ENCODE measurements around the gene TEX261. TPM values are rescaled to one million over a fixed set of nuclear protein-coding genes. Genes with fewer than 3 reads are reported as not detected.

The TEX261 gene
- total and polyA plus RNA-seq, 2 donors: 11.9 to 14.8 TPM

DNA sequence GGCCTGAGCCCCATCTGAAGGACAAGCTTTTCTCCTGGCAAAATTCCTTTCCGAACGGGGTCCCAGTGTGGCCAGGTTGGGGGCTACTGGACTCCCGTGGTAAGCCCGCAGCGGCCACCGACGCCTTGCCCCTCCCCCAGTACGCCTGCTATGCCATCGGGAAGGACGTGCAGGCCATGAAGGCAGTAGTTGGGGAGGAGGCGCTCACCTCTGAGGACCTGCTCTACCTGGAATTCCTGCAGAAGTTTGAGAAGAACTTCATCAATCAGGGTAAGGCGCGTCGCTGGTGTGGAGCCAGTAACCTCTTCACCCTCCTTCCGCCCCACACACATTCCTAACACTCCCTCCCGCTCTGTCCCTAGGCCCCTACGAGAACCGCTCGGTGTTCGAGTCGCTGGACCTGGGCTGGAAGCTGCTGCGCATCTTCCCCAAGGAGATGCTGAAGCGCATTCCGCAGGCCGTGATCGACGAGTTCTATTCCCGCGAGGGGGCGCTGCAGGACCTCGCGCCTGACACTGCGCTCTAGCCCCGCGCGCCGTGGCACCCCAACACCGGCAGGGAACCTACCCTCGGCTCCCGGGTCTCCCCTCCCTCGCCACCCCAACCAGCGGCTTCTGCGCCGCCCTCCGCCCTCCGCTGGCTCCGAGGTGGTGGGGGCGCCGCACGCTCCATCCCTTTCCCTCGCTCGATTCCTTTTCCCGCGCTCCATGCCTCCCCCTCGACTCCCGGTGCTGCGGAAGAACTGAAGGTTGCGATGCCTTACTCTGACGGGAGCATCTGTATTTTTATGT lies 29.9 kb downstream of the TEX261 start:
- Histone ChIP-seq H3K36me3 (ENCODE audit: control insufficient read depth in 2 of 2, insufficient read depth in 2 of 2, low read length in 1 of 2) (no peaks in the 10 kb centered on the region), H3K27me3 (ENCODE audit: control insufficient read depth in 2 of 2, insufficient read depth in 1 of 2, low read length in 1 of 2) (peaks cover 5 to 58% of the 10 kb centered on the region in 2 donors)
- 7% methylated on average over 59 of the region's 59 CpGs for WGBS

GRCh38 chr2:70964133-70964532 lies 30.5 kb downstream of the TEX261 start:
- WGBS: 72% methylated on average over 4 of the region's 4 CpGs
- no peak for DNase-seq (ENCODE audit: low read depth in 6 of 9, low spot score in 9 of 9)
- H3K4me3 ChIP-seq (ENCODE audit: low read length in 2 of 2): no peak overlapping the region
- H3K27me3 ChIP-seq (ENCODE audit: control insufficient read depth in 2 of 2, insufficient read depth in 1 of 2, low read length in 1 of 2): peaks cover 5 to 58% of the 10 kb centered on the region in 2 donors
- H3K36me3 ChIP-seq (ENCODE audit: control insufficient read depth in 2 of 2, insufficient read depth in 2 of 2, low read length in 1 of 2): no peaks in the 10 kb centered on the region
- H3K9me3 ChIP-seq (ENCODE audit: control insufficient read depth in 2 of 2, insufficient read depth in 1 of 2, low read length in 1 of 2): peaks cover 0 to 4% of the 10 kb centered on the region in 2 donors
- H3K27ac ChIP-seq (ENCODE audit: low read depth in 1 of 2, low read length in 1 of 2): no peak overlapping the region
- peaks cover 7% of the 10 kb centered on the region in 2 donors for H3K4me1 ChIP-seq (ENCODE audit: control insufficient read depth in 2 of 2, insufficient read depth in 2 of 2, low read length in 2 of 2)

More for the DNA sequence above, 29.9 kb downstream of the TEX261 start:
- peak in 7 of 9 donors; percentile 20 to 77 (median 65) for DNase-seq (ENCODE audit: low read depth in 6 of 9, low spot score in 9 of 9)
- peaks cover 7% of the 10 kb centered on the region in 2 donors for H3K4me1 ChIP-seq (ENCODE audit: control insufficient read depth in 2 of 2, insufficient read depth in 2 of 2, low read length in 2 of 2)
- peaks cover 0 to 4% of the 10 kb centered on the region in 2 donors for H3K9me3 ChIP-seq (ENCODE audit: control insufficient read depth in 2 of 2, insufficient read depth in 1 of 2, low read length in 1 of 2)
- peak overlapping the region; percentile 6 to 42 for H3K4me3 ChIP-seq (ENCODE audit: low read length in 2 of 2)
- no peak overlapping the region for H3K27ac ChIP-seq (ENCODE audit: low read depth in 1 of 2, low read length in 1 of 2)

DNA sequence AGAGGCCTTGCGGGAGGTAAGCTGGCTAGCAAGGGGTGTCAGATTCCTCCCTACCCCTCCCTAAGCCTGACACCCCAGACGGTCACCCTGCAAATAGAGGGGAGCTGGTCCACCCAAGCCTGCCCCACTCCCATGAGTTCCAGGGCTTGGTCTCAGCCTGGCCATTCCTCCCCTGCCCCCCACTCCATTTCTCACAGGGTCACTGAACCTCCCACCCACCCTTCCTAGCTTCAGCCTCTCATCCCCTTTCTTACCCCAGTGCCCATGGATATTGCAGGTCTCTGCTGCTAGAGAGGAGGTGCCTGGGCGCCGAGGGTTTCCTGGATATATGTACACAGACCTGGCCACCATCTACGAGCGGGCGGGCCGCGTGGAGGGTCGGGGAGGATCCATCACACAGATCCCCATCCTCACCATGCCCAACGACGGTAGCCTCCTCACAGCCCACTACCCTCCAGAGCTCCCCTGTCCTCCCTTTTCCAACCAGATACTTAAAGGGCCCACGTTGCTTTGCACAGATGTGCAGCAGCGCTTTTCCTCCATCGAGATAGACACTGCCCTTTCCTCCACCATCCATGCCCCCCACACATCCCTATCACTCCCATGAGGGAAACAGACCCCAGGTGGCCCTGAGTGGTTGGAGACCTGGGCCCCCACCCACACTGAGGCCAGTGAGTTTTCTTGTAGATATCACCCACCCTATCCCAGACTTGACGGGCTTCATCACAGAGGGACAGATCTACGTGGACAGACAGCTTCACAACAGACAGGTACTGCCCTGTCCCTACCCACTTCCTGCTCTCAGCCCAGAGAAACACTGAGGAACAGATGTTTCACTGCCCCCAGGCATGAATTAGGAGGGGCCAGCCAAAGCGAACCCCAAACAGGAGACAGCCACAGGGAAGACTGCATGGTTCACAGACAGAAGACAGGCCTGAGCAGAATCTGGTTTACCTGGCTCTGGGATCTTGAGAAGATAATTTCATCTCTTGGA lies 31.5 kb downstream of the TEX261 start:
- no peak overlapping the region for H3K27ac ChIP-seq (ENCODE audit: low read depth in 1 of 2, low read length in 1 of 2)
- H3K9me3 ChIP-seq (ENCODE audit: control insufficient read depth in 2 of 2, insufficient read depth in 1 of 2, low read length in 1 of 2): peaks cover 0 to 4% of the 10 kb centered on the region in 2 donors
- no peak for DNase-seq (ENCODE audit: low read depth in 6 of 9, low spot score in 9 of 9)
- peaks cover 5 to 58% of the 10 kb centered on the region in 2 donors for H3K27me3 ChIP-seq (ENCODE audit: control insufficient read depth in 2 of 2, insufficient read depth in 1 of 2, low read length in 1 of 2)
- no peak overlapping the region for H3K4me3 ChIP-seq (ENCODE audit: low read length in 2 of 2)
- H3K4me1 ChIP-seq (ENCODE audit: control insufficient read depth in 2 of 2, insufficient read depth in 2 of 2, low read length in 2 of 2): peaks cover 7 to 10% of the 10 kb centered on the region in 2 donors
- 79% methylated on average over 18 of the region's 18 CpGs for WGBS
- no peaks in the 10 kb centered on the region for H3K36me3 ChIP-seq (ENCODE audit: control insufficient read depth in 2 of 2, insufficient read depth in 2 of 2, low read length in 1 of 2)

DNA sequence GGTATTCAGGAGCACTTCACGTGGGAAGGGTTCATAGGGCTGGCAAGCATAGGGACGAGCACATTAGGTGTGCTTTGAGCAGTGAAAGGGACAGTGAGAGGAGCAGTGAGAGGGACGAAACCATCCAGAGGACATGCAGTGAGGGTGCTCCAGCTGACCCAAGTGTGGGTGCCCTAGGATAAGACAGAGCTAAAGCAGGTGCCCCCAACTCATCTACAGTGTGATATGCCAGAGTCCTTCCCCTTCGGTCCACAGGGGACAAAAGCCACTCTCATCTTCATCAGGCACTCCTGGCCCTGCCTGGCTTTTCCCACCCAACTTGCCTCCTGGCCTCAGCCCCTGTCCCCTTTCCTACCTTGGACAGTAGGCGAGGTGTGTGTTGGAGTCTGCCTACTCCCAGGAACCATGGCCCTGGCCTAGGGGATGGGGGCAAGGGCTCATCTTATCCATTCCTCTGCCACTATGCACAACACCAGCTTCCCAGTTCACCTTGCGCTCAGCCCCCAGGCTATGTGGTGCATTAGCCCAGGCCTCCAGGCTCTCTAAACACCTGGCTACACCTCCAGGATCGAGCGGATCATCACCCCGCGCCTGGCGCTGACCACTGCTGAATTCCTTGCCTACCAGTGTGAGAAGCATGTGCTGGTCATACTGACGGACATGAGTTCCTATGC lies 32.3 kb downstream of the TEX261 start:
- H3K4me3 ChIP-seq (ENCODE audit: low read length in 2 of 2): no peak overlapping the region
- peaks cover 0 to 4% of the 10 kb centered on the region in 2 donors for H3K9me3 ChIP-seq (ENCODE audit: control insufficient read depth in 2 of 2, insufficient read depth in 1 of 2, low read length in 1 of 2)
- WGBS: 90% methylated on average over 12 of the region's 12 CpGs
- peaks cover 5 to 60% of the 10 kb centered on the region in 2 donors for H3K27me3 ChIP-seq (ENCODE audit: control insufficient read depth in 2 of 2, insufficient read depth in 1 of 2, low read length in 1 of 2)
- DNase-seq (ENCODE audit: low read depth in 6 of 9, low spot score in 9 of 9): no peak
- H3K27ac ChIP-seq (ENCODE audit: low read depth in 1 of 2, low read length in 1 of 2): no peak overlapping the region
- peaks cover 7 to 11% of the 10 kb centered on the region in 2 donors for H3K4me1 ChIP-seq (ENCODE audit: control insufficient read depth in 2 of 2, insufficient read depth in 2 of 2, low read length in 2 of 2)
- H3K36me3 ChIP-seq (ENCODE audit: control insufficient read depth in 2 of 2, insufficient read depth in 2 of 2, low read length in 1 of 2): no peaks in the 10 kb centered on the region

GRCh38 chr2:70961648-70961994 lies 33.1 kb downstream of the TEX261 start:
- Histone ChIP-seq H3K4me3 (ENCODE audit: low read length in 2 of 2) (no peak overlapping the region), H3K4me1 (ENCODE audit: control insufficient read depth in 2 of 2, insufficient read depth in 2 of 2, low read length in 2 of 2) (peaks cover 7 to 11% of the 10 kb centered on the region in 2 donors), H3K36me3 (ENCODE audit: control insufficient read depth in 2 of 2, insufficient read depth in 2 of 2, low read length in 1 of 2) (no peaks in the 10 kb centered on the region), H3K27ac (ENCODE audit: low read depth in 1 of 2, low read length in 1 of 2) (no peak overlapping the region), H3K27me3 (ENCODE audit: control insufficient read depth in 2 of 2, insufficient read depth in 1 of 2, low read length in 1 of 2) (peaks cover 3 to 55% of the 10 kb centered on the region in 2 donors), H3K9me3 (ENCODE audit: control insufficient read depth in 2 of 2, insufficient read depth in 1 of 2, low read length in 1 of 2) (peaks cover 0 to 4% of the 10 kb centered on the region in 2 donors)
- DNase-seq (ENCODE audit: low read depth in 6 of 9, low spot score in 9 of 9): no peak
- WGBS: 90% methylated on average over 4 of the region's 4 CpGs

GRCh38 chr2:70960833-70961647 lies 33.6 kb downstream of the TEX261 start:
- 92% methylated on average over 14 of the region's 14 CpGs for WGBS
- Histone ChIP-seq H3K36me3 (ENCODE audit: control insufficient read depth in 2 of 2, insufficient read depth in 2 of 2, low read length in 1 of 2) (no peaks in the 10 kb centered on the region), H3K27me3 (ENCODE audit: control insufficient read depth in 2 of 2, insufficient read depth in 1 of 2, low read length in 1 of 2) (peaks cover 3 to 53% of the 10 kb centered on the region in 2 donors), H3K27ac (ENCODE audit: low read depth in 1 of 2, low read length in 1 of 2) (no peak overlapping the region), H3K4me1 (ENCODE audit: control insufficient read depth in 2 of 2, insufficient read depth in 2 of 2, low read length in 2 of 2) (peaks cover 7 to 11% of the 10 kb centered on the region in 2 donors), H3K9me3 (ENCODE audit: control insufficient read depth in 2 of 2, insufficient read depth in 1 of 2, low read length in 1 of 2) (peaks cover 0 to 4% of the 10 kb centered on the region in 2 donors), H3K4me3 (ENCODE audit: low read length in 2 of 2) (no peak overlapping the region)
- DNase-seq (ENCODE audit: low read depth in 6 of 9, low spot score in 9 of 9): no peak

- H3K27ac ChIP-seq (ENCODE audit: low read depth in 1 of 2, low read length in 1 of 2): no peak overlapping the region
- H3K9me3 ChIP-seq (ENCODE audit: control insufficient read depth in 2 of 2, insufficient read depth in 1 of 2, low read length in 1 of 2): peaks cover 0 to 3% of the 10 kb centered on the region in 2 donors
- peaks cover 7 to 10% of the 10 kb centered on the region in 2 donors for H3K4me1 ChIP-seq (ENCODE audit: control insufficient read depth in 2 of 2, insufficient read depth in 2 of 2, low read length in 2 of 2)
- peaks cover 3 to 47% of the 10 kb centered on the region in 2 donors for H3K27me3 ChIP-seq (ENCODE audit: control insufficient read depth in 2 of 2, insufficient read depth in 1 of 2, low read length in 1 of 2)
- no peak for DNase-seq (ENCODE audit: low read depth in 6 of 9, low spot score in 9 of 9)
- no peak overlapping the region for H3K4me3 ChIP-seq (ENCODE audit: low read length in 2 of 2)
- WGBS: 93% methylated on average over 17 of the region's 17 CpGs
- no peaks in the 10 kb centered on the region for H3K36me3 ChIP-seq (ENCODE audit: control insufficient read depth in 2 of 2, insufficient read depth in 2 of 2, low read length in 1 of 2)
Observed at GRCh38 chr2:70959851-70960832, 34.5 kb downstream of the TEX261 start.

Measured in thymus (tissue), 11 donors.